ENCODE results near the gene ZNF135.
A peak's percentile ranks its signal among the peaks of the same experiment; 100 is the strongest.

The ZNF135 gene

GRCh38 chr19:58059003-58059670 lies at the start of gene ZNF135:
Gene ZNF135 (plus strand): TSS chr19:58059282. CDS start chr19:58060003, 721 bp downstream.
- DNase-seq = peak; percentile 92

- DNase-seq = no peak
Observed at GRCh38 chr19:58009301-58009665, 49.8 kb upstream of the ZNF135 start.

DNA sequence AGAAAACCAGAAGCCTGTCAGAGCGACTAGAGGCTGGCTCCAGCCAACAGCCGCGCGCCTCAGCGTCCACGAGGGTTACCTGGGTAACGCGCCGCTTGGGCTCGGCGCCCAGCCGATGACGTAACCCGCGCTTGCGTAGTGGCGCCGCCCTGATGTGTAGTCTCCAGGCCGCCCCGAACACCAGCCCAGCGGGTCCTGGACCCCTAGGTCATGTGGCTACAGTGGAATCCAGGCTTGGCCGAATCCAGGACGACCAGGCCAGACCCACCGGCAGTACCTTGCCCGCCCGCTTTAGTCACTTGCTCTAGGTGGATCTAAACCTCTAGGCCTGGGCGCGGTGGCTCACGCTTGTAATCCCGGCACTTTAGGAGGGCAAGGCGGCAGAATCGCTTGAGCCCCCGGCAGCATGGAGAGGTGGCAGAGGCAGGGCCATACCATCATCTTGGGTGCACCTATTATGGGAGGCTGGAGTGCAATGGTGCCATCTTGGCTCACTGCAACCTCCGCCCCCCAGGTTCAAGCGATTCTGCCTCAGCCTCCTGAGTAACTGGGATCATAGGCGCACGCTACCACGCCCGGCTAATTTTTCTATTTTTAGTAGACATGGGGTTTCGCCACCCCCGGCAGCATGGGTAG lies 49.3 kb upstream of the ZNF135 start:
- peak; percentile 92 for DNase-seq

DNA sequence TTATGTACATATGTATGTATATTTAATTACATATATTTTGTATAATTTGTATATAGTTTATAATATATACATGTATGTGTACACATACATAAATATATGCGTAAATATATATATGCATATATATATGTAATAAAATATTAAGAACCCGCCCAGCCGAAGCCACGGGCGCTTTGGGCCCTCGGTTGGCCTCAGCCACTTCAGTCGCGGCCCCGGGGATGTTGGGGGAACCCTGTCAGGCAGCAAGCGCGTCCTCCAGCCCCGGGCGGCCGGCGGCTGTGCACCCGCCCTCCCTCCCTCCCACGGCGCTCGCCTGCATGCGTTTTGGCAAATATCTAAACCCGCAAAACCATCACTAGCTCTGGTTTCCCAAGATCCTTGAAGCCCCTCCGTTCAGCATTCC lies 48.6 kb upstream of the ZNF135 start:
- no peak for DNase-seq

DNA sequence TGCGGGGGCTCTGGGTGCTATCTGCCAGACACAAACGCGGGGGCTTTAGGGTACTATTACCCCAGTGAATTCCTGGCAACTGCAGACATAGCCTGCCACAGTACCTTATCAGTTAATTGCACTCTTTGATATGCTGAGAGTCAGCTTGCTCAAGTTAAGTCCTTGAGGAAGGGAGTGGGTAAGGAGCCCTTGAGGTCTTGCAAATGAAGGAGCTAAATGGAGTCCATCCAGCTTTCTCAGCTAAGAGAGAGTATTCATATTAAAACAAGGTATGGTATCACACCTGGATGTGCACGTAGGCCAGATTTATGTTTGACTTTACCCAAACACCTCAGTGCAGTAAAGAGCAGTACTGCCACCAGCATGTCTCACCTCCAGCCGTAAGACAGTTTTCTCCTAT lies 44.9 kb upstream of the ZNF135 start:
- DNase-seq = no peak

DNA sequence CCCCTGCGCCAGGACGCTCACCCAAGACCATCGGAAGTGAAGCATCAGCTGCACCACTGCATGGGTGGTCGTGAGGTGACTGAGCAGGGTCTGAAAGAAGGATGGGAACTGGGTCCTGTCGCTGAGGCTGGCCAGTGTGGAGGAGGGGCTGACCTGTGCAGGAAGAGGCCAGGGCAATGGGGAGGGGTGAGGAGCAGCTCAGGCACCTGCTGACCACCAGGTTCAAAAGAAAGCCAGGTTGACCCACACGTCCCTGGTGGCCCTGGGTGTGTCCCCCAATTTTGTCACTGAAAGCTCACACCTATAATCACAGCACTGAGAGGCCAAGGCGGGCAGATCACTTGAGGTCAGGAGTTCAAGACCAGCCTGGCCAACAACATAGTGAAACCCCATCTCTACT lies 39.0 kb upstream of the ZNF135 start:
- DNase-seq = no peak

DNA sequence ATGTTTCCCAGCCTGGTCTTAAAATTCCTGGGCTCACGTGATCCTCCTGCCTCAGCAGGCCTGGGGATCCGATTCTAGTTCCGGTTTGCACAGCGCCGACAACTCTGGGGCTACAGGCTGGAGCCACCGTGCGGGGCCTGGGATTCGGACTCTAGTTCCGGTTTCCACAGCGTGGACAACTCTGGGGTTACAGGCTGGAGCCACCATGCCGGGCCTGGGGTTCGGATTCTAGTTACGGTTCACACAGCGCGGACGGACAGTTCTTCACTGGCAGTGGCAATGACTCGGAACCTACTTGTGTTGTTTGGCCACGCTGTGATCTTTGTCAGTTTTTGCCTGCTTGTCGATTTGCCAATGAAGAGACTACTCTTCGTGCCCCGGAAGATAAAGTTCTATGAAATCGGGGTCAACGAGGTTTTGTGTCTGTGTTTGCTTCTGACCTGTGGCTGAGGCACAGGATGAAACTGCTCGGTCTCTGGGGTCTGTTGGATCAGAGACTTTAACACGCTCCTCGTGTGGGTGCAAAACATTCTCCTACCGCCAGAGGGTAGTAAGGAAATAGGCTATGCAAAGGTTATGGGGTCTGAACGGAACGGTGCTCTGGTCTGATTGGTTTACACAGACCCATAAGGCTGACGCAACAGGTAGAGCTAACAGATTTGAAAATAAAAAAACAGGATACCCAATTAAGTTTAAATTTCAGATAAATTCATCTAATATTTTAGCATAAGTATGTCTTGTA lies 37.4 kb upstream of the ZNF135 start:
- DNase-seq = peak; percentile 91

GRCh38 chr19:58022283-58022660 lies 36.8 kb upstream of the ZNF135 start:
- no peak for DNase-seq

DNA sequence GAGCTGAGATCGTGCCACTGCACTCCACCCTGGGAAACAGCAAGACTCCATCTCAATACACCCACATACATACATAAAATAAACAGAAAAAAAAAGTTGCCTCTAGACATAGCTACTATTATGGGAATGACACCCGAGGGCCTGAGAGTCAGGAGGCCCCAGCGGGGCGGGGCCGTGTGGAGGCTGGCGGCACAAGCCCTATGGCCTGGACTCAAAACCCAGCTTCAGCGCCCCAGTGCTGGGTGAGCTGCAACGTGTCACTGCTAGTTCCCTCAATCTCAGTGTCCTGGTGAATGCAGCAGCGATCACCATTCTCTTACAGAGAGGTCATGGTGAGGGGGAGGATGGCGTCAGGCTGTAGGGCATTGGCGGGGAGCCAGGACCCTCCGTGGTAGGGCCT lies 34.4 kb upstream of the ZNF135 start:
- DNase-seq = no peak

GRCh38 chr19:58033741-58034476 lies 25.2 kb upstream of the ZNF135 start, which contains the start of gene ZSCAN1:
Gene ZSCAN1 (plus strand): TSS chr19:58034025. CDS start chr19:58037837, 3,812 bp downstream.
- peak; percentile 94 for DNase-seq

GRCh38 chr19:58034477-58034793 lies 24.6 kb upstream of the ZNF135 start:
- DNase-seq = no peak

GRCh38 chr19:58035863-58036262 lies 23.2 kb upstream of the ZNF135 start:
- no peak for DNase-seq

DNA sequence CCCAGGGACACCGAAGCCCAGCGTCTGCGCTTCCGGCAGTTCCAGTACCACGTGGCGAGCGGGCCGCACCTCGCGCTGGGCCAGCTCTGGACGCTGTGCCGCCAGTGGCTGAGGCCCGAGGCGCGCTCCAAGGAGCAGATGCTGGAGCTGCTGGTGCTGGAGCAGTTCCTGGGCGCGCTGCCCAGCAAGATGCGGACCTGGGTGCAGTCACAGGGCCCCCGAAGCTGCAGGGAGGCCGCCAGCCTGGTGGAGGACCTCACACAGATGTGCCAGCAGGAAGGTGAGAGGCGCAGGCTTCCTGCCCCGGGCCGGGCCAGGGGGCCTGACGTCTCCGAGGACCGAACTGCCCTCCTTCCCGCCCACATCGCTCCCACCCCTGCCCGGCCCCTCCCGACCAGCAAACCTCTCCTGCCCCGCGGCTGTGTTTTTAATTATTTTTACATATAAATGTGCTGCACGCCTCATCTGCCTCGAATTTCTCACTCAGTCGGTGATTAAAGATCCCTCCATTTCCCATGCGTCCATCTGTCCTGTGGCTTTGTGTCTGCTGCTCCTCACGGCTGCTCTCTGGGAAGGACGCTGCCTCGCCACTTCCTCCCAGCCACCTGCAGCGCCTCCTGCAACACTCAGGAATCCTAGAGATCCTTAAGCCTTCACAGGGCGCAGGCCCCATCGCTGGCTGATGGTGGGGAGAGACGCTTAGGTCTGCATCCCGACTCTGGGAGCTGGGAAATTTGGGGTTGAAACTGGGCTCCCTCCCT lies 21.0 kb upstream of the ZNF135 start:
- DNase-seq = no peak

DNA sequence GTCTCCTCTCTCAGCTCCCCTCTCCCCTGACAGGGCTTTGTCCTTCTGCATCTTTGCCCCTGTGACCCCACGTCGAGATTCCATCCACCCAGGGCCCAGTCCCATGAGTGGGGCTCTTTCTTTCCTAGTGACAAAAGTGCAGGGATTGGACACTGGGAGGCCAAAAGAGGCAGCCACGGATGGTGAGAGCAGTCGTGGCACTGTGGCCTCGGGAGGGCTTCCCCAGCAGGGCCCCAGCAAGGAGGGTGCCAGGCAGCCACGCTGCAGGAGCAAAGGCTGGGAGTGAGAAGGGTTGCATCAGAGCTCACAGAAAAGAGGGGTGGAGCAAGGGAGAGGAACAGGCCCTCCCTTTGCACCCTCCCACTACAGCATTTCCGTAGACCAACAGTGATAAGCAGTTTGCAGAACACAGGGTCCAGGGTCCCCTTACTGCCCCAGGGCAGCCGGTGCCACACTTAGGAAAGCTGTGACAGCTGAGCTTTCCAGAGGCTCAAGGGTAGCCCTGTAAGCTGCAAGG lies 20.3 kb upstream of the ZNF135 start:
- DNase-seq = no peak

GRCh38 chr19:58040751-58041525 lies 18.1 kb upstream of the ZNF135 start:
- no peak for DNase-seq

DNA sequence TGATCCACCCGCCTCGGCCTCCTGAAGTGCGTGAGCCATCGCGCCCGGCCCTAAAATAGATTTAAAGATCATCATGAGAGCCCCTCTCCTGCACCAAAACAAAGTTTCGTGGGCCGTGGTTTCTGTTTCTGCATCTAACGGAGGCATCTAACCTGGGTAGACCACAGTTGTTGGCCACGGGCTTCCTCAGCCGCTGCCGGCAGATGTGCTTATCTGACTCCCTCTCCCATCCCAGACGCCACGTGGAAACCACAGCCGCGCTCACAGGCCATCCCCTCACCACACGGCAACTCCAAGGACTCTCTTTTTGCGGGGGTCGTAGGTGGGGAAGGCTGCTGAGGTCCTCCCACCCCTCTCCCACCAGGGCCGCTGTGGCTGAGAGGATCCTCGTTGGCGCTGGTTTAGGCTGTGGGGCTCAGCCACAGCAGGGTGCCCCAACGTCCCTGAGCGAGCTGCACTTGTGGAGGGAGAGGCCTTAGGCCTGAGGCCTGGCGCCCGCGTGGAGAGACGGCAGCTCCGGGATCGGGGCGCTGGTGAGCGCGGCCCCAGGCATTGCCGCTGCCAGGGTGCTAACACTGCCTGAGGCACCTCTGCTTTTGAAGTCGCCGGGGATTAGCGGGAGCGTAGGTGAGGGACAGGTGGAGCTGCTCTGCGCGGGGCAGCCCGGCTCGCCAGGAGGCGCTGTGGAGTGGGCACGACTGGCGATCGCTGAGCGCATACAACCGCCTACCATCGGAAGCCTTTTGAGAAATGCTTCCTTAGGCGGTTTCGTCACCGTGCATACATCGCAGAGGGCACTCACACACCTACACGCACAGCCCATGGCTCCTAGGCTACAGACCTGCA lies 16.4 kb upstream of the ZNF135 start:
- no peak for DNase-seq

GRCh38 chr19:58044391-58044790 lies 14.7 kb upstream of the ZNF135 start:
- no peak for DNase-seq

GRCh38 chr19:58044886-58045285 lies 14.2 kb upstream of the ZNF135 start:
- DNase-seq = no peak

DNA sequence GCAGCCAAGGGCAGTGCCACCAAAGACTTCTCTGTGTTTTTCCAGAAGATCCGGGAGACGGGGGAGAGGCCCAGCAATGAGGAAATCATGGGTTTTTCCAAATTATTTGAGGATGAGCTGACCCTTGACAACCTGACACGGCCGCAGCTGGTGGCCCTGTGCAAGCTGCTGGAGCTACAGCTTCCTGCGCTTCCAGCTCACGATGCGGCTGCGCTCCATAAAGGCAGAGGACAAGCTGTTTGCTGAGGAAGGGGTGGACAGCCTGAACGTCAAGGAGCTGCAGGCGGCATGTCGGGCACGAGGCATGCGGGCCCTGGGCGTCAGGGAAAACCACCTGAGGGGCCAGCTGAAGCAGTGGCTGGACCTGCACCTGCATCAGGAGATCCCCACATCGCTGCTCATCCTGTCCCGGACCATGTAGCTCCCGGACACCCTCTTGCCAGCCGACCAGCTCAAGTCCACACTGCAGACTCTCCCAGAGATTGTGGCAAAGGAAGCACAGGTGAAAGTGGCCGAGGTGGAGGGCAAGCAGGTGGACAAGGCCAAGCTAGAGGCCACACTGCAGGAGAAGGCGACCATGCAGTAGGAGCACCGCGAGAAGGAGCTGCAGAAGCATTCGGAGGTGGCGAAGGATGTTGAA lies 13.6 kb upstream of the ZNF135 start:
- DNase-seq = no peak

DNA sequence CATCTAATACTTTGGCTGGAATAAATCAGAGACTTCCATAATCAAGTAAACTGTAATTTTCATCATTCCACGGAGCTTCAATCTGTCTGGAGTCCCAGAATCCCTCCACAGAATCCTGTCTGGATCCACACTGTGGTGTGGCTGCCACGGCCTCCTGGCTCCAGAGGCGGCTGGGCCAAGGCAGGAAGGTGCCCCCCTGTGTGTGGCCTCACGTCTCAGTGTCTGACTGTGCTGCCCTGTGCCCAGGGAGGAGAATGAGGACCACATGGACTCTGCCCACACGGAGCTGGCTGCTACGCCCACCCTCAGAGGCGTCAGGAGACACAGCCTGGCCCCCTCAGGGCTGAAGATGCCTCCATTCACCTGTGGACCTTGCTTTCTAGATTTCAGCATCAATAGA lies 12.2 kb upstream of the ZNF135 start:
- no peak for DNase-seq

Data from NCI-H748 treated with DMSO at 0.1 percent for 48 hours (cell line).